AG09309 (cell line): ENCODE data around the gene FBXO31.

ENCODE experiments used
- DNase-seq: peaks from one replicate; pipeline ENCODE4 v3.0.0-alpha.2; 2010; ENCODE audit warnings: low read depth
- H3K4me3 ChIP-seq: 2 replicates; pipeline ENCODE4 v1.5.1; 2011; ENCODE audit warnings: mild to moderate bottlenecking, low read depth, low read length, moderate library complexity; ENCODE audit not compliant: control insufficient read depth
- CTCF ChIP-seq: IDR thresholded peaks from 2 replicates; pipeline ENCODE4 v1.5.1; 2011; ENCODE audit warnings: mild to moderate bottlenecking, low read depth, low read length, inconsistent platforms; ENCODE audit not compliant: insufficient read depth, control insufficient read depth; ENCODE audit errors: missing control alignments

The FBXO31 gene

GRCh38 chr16:87423429-87423828, 39.9 kb upstream of the FBXO31 start:
- no peak for DNase-seq
- TF ChIP-seq CTCF = no peak

GRCh38 chr16:87422106-87422505, 38.5 kb upstream of the FBXO31 start:
- TF ChIP-seq CTCF = no peak
- no peak overlapping the region for H3K4me3 ChIP-seq
- DNase-seq = no peak

More at GRCh38 chr16:87423429-87423828, 39.9 kb upstream of the FBXO31 start:
- no peak overlapping the region for H3K4me3 ChIP-seq

- no peak overlapping the region for H3K4me3 ChIP-seq
- TF ChIP-seq CTCF = no peak
- DNase-seq = no peak
These were observed 37.7 kb upstream of the FBXO31 start for GRCh38 chr16:87421003-87421912.

- no peak for DNase-seq
These were observed 36.7 kb upstream of the FBXO31 start for GRCh38 chr16:87420026-87421002.

GRCh38 chr16:87418644-87419043, 35.1 kb upstream of the FBXO31 start:
- H3K4me3 ChIP-seq = no peak overlapping the region
- no peak for TF ChIP-seq CTCF
- DNase-seq = no peak

More at GRCh38 chr16:87420026-87421002, 36.7 kb upstream of the FBXO31 start:
- H3K4me3 ChIP-seq = no peak overlapping the region
- no peak for TF ChIP-seq CTCF

GRCh38 chr16:87418216-87418615, 34.6 kb upstream of the FBXO31 start:
- no peak for TF ChIP-seq CTCF
- DNase-seq = no peak
- H3K4me3 ChIP-seq = no peak overlapping the region
